ENCODE measurements around the gene APBB2.
"Not testable (repeated sequence)": the region's sequence is repeated elsewhere in the genome, so short reads cannot be mapped to it uniquely, and the experiment has no call there.

APBB2 gene

GRCh38 chr4:41002309-41002708 lies 212.0 kb downstream of the APBB2 start:
- DNase-seq: no peak

- no peak for DNase-seq
Measured at GRCh38 chr4:41000356-41000755, 214.0 kb downstream of the APBB2 start.

GRCh38 chr4:40998675-40999358 lies 215.5 kb downstream of the APBB2 start:
- DNase-seq: no peak

- DNase-seq: no peak
Measured at GRCh38 chr4:40995850-40996249, 218.5 kb downstream of the APBB2 start.

- not testable (repeated sequence) for DNase-seq
Measured at GRCh38 chr4:40994321-40994720, 220.0 kb downstream of the APBB2 start.

GRCh38 chr4:40993296-40993693 lies 221.0 kb downstream of the APBB2 start:
- not testable (repeated sequence) for DNase-seq

- no peak for DNase-seq
Measured at GRCh38 chr4:40992472-40993295, 221.7 kb downstream of the APBB2 start.

- no peak for DNase-seq
Measured at GRCh38 chr4:40991908-40992307, 222.4 kb downstream of the APBB2 start.

GRCh38 chr4:40990899-40991265 lies 223.5 kb downstream of the APBB2 start:
- DNase-seq: no peak

GRCh38 chr4:40990236-40990898 lies 224.0 kb downstream of the APBB2 start:
- no peak for DNase-seq

GRCh38 chr4:40987151-40987550 lies 227.2 kb downstream of the APBB2 start:
- DNase-seq: no peak

- DNase-seq: no peak
Measured at GRCh38 chr4:40986375-40986774, 228.0 kb downstream of the APBB2 start.

GRCh38 chr4:40984051-40984450 lies 230.3 kb downstream of the APBB2 start:
- DNase-seq: no peak

GRCh38 chr4:40980318-40980883 lies 233.9 kb downstream of the APBB2 start:
- no peak for DNase-seq

GRCh38 chr4:40978548-40978947 lies 235.8 kb downstream of the APBB2 start:
- DNase-seq: no peak

- peak; percentile 47 for DNase-seq
Measured at GRCh38 chr4:40976343-40976742, 238.0 kb downstream of the APBB2 start.

GRCh38 chr4:40972722-40973121 lies 241.6 kb downstream of the APBB2 start:
- no peak for DNase-seq

GRCh38 chr4:40971338-40971737 lies 243.0 kb downstream of the APBB2 start:
- DNase-seq: no peak

GRCh38 chr4:40969501-40969900 lies 244.8 kb downstream of the APBB2 start:
- DNase-seq: no peak

- no peak for DNase-seq
Measured at GRCh38 chr4:40967550-40967949, 246.8 kb downstream of the APBB2 start.

- no peak for DNase-seq
Measured at GRCh38 chr4:40966091-40966490, 248.3 kb downstream of the APBB2 start.

- DNase-seq: no peak
Measured at GRCh38 chr4:40963897-40964478, 250.4 kb downstream of the APBB2 start.

GRCh38 chr4:40962551-40963180 lies 251.7 kb downstream of the APBB2 start:
- DNase-seq: no peak
